GM18861 (cell line): ENCODE results near the gene UBE2F.

Source experiments
- ATAC-seq: cut with Tn5 transposase; IDR thresholded peaks from one replicate; pipeline ENCODE4 v1.9.1; 2021; ENCODE audit not compliant: unreplicated experiment

UBE2F gene, protein sequence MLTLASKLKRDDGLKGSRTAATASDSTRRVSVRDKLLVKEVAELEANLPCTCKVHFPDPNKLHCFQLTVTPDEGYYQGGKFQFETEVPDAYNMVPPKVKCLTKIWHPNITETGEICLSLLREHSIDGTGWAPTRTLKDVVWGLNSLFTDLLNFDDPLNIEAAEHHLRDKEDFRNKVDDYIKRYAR

DNA sequence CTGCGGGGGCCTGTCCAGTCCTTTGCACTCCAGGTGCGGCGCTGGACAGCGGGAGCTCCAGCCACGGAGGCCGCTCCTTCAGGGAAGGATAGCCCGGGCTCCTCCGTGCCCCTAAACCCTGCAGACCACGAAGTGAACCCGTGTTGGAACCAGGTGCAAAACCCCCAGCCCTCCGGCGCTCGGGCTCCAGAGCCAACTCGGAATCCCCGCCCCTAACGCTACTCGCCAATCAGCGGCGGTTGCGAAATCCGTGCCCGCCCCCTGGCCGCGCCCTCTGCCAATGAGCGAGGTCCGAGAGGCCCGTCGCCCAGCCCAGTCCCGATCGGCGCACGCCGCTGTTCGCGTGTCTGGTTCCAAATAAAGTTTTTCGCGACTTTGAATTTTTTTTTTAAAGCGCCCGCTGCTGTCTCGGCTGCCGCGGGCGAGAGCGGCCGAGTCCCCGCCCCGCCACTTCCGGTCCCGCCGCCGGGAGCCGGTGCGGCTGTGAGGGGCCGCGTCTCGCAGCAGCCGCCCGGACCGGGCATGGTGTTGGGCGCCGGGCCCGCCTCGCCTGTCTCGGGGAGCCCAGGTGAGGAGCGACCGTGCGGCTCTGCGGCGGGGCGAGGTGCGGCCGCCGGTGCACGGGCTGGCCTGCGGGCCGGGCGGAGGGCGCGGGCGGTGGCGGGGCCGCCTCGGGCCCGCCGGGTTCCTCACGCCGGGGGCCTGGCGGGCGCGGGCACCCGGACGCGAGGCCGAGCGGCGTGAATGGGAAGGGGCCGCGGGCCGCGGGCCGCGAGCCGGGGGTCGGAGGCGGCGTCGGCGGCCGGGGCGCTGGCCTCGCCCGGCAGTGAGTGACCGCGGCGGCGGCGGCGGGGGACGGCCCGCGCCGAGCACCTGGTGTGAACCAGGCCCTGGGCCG is at the start of gene UBE2F:
Gene UBE2F, plus strand, starts transcription at position 450 of the 898 bp plus-strand sequence. CDS start 6,094 bp downstream, outside the sequence.
- peak; percentile 93 for ATAC-seq

DNA sequence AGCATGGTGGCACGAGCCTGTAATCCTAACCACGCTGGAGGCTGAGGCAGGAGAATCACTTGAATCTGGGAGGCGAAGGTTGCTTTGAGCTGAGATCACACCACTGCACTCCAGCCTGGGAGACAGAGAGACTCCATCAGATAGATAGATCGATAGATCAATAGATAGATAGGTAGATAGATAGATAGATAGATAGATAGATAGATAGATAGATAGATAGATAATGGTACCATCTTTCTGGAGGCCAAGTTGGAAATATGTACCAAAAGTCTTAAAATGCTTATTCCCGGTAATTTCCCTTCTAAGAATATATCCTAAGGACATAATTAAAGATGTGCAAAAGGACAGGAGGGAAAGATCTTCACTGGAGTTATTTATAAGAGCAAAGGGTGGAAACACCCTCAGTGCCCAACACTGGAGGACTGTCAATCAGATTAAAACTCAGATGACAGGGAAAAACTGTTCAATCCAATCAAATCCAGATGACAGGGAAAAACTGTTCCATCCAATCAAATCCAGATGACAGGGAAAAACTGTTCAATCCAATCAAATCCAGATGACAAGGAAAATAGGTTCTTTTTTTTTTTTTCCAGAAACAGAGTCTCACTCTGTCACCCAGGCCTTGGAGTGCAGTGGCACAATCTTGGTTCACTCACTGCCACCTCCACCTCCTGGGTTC is 49.0 kb upstream of the UBE2F start:
- ATAC-seq = no peak

DNA sequence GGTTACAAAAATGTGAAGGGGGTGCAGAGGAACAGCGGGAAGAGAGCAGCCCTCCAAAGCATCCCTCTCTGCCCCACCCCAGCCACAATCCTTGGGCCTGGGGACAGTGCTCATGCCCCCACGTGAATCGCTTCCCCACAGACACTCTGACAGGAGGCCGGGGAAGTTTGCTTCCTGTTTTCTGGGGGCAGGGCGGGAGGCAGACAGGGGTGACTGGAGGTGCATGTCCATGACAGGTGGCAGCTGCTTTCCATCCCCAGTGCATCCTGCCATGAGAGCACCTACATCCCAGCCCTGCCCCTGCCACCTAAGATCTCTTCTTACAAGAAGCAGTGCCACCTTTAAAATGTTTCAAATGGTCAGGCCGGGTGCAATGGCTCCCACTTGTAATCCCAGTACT is 47.2 kb upstream of the UBE2F start:
- no peak for ATAC-seq

DNA sequence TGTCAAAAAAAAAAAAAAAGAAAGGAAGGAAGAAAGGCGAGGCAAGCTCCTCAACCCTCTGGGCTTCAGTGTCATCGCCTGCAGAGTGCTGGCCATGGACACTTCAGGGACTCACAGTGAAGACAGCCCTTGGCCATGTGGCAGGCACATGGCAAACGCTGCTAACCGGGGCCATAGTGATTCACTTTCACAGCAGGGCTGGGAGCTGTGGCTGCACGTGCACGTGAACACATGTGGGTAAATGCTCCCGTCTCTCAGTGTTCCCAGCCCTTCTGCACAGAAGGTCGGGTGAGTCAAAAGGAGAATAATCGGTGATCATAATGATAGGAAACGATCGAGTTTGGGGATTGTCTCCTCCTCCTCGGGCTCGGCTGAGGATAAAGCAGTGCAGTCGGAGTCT is 46.1 kb upstream of the UBE2F start:
- ATAC-seq = no peak

DNA sequence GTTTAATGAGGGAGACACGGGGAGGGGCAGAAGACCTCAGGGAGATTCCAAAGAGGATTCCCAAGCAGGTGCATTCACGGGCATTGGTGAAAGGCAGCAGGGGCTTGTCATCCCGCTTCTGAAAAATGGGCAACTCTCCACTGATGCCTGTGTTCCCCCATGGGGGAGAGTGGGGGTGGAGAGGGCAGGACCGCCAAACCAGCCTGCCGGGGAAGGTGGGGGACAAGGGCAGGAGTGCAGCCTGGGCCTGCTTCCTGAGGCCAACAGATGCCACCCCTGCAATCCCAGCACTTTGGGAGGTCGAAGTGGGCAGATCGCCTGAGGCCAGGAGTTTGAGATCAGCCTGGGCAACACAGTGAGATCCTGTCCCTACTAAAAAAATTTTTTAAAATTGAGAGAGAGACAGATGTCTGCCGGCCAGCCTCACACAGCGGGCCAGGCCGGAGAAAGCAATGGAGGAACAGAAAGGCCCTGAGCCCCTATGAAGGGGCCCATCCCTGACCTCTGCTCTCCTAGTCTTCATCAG is 44.8 kb upstream of the UBE2F start:
- ATAC-seq = no peak

DNA sequence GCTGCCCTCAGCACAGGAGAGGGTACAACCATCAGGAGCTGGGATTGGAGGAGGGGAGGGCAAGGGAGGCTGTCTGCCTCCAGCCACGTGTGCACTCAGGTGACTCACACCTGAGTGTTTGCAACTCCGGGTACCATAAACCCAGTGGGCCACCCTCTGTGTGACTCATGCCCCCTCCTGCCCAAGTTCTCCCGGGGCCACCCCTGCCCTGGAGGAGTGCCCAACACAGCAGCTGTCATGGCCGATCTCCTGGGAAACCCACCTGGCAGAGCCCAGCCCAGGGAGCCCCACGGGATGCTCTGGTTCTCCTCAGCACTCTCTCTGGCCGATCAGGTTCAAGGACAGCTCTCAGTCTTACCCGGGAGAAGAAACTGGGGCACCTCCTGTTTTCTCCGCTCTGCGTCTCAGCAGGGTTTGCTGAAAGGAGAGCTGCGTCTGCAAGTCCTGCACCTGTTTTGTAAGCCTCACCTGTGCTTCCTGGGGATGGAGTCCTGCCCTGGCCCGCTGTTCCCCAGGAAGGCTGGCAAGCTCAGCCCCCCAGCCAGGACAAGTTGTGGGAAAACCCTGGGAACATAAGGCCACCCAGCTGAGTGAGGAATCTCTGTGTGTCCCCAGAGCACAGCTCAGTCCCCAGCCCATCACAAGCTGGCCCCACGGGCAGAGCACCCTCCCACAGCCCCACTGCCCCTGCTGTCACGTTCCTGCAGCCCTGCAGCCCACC is 44.0 kb upstream of the UBE2F start:
- ATAC-seq = no peak

DNA sequence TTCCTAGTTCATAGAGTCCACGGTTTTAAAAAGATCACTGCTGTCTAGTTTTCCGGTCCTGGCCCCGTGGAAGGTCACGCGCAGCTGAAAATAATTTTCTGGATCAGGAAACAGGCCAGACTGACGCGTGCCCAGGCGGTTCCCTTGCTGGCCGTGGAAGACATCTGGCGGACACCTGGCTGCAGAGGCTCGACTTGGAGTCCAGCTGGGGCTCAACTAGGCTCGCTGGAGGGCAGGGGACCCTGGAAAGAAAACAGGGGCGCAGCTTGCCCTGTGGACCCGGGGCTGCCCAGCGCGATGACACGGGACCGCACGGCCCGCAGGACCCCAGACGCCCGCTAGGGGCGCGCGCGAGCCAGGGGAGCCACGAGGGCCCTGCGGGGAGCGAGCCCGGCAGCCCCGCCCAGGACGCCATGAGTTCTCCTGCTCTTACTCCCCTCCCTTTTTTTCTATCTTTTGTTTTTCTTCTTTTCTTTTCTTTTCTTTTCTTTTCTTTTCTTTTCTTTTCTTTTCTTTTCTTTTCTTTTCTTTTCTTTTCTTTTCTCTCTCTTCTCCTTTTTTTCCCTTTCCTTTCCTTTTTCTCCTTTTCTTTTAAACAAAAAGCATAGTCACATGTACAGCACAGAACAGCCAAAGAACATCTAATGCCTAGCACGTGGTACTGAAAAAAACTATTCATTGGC is 43.2 kb upstream of the UBE2F start:
- ATAC-seq = no peak

DNA sequence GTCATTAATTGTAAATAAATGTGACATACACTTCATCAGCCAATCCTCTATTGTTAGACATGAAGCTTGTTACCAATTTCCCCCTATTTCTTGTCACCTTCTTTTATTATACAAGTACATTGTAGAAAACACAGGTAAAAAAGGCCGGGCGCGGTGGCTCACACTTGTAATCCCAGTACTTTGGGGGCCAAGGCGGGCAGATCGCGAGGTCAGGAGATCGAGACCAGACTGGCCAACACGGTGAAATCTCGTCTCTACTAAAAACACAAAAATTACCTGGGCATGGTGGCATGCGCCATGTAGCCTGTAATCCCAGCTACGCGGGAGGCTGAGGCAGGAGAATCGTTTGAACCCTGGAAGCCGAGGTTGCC is 42.7 kb upstream of the UBE2F start:
- ATAC-seq = no peak

DNA sequence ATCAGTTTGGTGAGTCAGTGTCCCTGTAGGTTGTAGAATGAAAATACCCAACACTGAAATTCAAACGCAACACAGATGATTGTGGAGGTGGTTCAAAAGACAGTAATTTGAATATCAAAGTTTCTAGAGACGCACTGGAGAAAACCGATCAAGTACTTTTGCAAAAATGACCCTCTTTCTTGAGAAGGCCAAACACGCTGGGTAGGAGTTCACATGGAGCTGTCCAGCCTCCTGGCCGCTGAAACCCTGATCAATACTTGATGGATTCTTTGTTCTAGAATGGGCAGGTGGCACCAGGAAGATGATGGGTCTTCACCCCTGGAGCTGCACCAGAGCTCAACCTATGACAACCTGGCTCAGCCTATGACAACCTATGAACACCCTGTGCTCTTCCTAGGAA is 39.7 kb upstream of the UBE2F start:
- ATAC-seq = no peak

DNA sequence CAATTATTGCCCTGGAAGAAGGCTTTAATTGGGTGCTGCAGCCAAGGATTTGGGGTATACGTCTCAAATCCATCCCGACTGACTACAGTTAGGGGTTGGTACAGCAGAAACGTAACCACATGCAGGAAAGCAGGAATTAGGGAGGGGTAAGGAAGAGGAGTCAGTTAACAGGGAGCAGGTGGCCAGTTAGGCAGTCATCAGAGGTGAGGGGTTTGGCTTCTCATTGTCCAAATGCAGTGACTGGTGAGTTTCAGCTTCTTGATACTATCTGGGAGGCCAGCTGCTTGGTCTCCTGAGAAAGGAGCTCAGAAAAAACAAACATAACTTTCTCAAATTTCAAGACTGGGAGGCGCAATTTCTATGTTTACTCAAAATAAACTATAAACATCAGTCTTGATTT is 38.8 kb upstream of the UBE2F start:
- no peak for ATAC-seq

DNA sequence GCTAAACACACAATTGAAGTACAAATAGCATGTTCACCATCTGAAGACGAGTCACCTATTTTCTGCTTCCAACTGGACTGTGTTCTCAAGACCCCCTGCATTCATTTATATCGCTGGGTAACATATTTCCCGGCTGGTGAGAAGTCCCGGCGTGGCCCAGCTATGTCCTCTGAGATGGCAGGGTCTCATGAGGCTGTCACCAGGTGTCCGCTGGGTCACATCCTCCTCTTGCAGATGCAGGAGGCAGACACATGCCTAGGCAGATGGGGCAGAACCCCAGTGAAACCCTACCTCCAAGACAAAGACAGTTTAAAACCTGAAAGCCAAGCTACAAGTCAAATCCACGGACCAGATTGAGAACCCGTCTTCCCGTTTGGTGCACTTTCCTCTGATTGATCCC is 36.8 kb upstream of the UBE2F start:
- ATAC-seq = no peak

DNA sequence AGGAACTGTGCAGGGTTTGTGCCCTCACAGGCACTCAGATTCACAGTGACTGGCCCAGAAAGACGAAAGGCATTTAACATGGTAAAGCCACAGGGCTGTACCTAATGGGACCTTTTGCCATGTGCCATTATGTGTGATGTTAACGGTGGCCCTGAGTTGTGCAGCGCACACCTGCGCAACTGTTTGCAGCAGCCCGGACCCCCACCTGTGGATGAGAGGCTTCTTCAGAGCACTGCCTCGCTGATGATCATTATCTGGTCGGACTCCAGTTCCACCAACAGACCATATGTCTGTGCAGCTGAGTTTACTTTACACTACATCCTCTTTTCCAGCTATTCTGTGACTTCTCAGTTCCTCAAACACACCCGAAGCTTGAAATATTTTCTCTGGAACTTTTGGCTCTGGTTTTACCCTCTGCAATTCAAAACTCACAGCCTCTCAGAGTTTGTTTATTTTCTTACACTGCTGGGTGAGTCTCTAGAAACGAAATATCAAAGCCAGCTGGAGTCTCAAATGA is 35.6 kb upstream of the UBE2F start:
- no peak for ATAC-seq

DNA sequence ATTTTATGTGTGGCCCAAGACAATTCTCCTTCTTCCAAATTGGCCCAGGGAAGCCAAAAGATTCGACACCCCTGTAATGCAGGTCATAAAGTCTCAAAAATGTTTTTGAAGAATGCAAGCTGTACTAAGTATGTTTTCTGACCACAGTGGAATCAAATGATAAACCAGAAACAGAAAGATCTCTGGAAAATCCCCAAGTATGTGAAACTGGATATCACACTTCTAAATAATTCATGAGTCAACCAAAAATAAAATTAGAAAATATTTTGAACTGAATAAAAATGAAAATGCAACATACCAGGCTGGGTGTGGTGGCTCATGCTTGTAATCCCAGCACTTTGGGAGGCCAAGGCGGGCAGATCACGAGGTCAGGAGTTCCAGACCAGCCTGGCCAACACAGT is 34.1 kb upstream of the UBE2F start:
- no peak for ATAC-seq

DNA sequence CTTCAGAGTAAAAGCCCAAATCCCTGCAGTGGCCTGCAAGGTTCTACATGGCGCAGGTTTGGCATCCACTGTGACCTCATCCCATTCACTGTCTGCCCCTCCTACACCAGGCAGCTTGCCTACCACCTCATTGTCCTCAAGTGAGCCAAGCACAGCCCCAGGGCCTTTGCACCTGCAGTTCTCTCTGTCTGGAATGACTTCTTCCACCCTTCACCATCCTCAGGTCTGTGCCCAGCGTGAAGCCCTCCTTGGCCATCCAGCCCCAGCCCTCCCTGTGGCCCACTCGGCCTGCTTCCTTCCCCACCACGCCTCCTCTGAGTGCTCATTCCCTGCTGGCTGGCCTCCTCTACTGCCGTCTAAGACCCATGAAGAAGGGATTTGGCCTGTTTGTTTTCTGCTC is 32.6 kb upstream of the UBE2F start:
- ATAC-seq = no peak

DNA sequence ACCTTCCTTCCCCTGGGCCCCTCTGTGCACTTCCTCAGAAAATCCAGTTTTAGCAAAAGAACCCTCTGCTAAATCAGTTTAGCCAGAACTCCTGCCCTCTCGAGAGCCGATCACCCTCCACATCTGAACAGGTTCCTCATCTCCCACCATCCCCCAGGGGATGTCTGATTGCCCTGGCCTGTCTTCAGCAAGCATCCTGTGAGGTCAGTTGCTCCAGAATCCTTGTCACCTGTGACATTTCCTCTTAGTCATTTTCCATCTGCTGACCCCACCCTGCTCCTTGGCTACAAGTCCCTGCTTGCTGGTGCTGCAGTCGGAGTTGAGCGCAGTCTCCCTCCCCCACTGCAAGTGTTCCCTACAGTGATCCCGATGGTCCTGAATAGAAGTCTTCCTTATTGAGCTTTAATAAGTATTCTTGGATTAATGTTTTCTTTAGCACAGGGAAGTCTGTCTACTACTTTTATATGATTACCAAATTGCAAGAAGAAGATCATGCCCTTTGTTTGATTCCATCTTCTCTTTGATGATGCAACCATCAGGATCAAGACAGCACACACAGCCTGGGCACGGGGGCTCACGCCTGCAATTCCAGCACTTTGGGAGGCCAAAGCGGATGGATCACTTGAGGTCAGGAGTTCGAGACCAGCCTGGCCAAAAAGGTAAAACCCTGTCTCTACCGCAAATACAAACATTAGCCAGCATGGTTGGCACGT is 30.9 kb upstream of the UBE2F start:
- ATAC-seq = no peak

DNA sequence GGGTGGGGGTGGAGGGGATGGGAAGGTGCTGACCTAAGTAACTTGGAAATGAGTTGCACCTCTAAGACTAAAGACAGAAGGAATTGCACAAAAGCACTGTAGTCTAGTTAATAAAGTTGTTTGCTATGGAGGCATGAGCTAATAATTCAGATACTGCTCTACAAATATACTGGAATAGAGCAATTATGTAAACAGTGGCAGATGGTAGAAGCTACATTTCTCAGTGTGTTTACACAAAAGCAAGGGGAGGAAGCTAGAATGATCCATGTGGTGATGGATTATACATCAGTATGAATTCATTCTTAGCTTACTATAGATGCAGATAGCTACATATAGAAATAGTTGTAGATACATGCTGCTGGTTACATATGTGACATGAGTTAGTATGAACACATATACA is 27.6 kb upstream of the UBE2F start:
- no peak for ATAC-seq

DNA sequence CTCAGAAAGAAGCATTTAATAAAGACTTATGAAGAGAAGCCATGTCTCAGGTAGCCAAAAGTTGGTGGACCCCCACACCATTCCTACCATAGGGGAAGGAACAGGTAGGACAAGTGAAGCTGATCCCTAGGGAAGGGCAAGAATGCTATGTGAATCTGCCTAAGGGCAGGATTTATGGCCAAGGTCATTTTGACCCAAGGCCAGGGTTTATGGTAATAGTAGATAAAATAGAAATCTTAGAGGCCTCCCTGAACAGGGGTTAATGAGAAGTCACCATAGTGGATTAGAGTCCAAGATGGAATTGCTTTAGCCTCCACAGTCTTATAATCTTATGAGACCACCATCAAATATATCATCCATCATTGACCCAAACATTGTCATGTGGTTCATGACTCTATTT is 26.0 kb upstream of the UBE2F start:
- ATAC-seq = no peak

DNA sequence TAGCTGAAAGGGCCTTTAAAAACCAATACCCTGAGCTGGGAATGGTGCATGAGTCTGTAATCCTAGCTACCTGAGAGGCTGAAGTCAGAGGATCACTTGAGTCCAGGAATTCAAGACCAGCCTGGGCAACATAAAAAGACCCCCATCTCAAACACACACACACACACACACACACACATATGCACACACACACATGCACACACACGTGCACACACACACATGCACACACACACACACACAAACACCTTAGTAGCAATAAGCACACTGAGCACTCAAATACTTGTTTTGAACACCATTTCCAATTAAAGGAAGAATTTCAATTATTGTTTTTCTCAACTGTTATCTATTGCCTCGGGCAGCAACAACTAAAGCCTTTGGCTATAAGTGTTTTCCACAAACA is 25.6 kb upstream of the UBE2F start:
- ATAC-seq = no peak

DNA sequence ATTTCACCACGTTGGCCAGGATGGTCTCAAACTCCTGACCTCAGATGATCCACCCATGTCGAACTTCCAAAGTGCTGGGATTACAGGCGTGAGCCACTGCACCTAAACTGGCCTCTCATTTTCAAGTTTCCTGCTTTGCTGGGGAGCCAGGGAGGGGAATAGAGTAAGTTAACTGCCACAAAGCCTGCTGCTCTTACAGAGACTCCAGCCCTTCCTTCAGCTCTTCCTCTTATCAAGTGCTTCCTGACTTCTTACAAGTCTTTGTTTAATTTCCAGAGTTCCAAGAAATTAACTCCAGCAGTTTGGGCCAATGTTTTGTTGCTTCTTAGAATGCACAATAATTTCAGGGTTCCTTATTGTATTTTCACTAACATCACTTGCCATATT is 24.3 kb upstream of the UBE2F start:
- no peak for ATAC-seq
